Measurements from ENCODE around the gene OR10D3.

OR10D3 gene

DNA sequence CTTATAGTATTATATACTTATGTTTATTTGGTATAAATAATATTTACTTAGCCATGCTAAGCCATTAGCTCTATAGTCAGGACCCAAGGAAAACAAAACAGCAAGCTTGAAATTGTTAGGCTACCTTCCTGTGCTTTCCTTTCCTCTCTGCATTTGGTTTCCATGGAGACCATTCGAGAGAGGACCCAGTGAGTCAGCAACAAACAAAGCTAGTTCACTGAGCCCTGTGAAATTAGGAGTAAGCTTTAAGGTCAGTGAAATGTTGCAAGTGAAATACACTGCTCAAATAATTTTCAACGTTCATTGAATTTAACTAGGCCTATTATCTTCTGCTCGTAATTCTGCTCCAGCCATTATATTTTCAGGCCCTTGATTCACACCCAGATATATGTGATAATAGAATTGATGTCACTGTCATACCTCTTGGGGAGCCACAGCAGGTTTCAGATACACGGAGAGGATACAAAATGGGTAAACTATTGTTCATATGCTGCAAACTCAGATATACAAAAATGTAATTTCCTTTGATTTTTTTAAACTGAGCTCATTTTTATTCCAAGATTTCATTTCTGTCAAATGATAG, 9.1 kb upstream of the OR10D3 start:
- TF ChIP-seq, protein P1, sequence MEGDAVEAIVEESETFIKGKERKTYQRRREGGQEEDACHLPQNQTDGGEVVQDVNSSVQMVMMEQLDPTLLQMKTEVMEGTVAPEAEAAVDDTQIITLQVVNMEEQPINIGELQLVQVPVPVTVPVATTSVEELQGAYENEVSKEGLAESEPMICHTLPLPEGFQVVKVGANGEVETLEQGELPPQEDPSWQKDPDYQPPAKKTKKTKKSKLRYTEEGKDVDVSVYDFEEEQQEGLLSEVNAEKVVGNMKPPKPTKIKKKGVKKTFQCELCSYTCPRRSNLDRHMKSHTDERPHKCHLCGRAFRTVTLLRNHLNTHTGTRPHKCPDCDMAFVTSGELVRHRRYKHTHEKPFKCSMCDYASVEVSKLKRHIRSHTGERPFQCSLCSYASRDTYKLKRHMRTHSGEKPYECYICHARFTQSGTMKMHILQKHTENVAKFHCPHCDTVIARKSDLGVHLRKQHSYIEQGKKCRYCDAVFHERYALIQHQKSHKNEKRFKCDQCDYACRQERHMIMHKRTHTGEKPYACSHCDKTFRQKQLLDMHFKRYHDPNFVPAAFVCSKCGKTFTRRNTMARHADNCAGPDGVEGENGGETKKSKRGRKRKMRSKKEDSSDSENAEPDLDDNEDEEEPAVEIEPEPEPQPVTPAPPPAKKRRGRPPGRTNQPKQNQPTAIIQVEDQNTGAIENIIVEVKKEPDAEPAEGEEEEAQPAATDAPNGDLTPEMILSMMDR (IDR thresholded peaks at IDR 0.05; ENCODE audit: low read depth, low read length), result no peak
- peak; percentile 53 for DNase-seq (ENCODE audit: extremely low read depth, low read depth)

DNA sequence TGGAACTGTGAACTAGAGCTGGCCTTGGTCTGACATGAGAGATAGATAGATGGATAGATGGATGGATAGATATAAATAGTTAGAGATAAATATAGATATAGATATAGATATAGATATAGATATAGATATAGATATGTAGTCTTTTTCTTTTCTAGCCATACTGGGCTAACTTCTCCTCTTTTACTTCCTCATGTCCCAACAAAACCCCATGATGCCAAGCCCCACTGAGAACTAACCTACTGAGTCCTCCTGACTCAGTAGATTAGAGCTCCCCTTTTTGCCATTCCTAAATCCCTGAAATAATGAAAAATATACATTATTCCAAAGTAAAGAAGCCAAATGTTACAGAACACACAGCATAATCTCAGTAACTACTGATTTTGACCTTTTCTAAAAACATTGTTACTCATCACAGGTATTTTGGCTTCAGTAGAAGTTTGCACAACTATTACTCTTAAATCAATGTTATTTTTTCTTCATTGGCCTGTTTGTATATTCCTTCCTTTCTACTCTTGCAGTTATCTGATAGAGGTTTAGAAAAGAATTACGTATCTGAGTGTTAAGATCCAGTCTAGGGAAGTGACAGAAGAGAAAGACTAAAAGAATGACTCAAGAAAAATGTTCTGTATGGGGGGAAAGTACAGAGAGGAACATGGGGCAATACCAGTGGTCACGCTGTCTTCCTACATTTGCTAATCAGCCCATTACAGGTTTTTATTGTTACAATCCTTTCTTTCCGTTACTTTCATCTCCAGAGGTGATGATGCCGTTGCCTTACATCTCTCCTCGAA, 6.0 kb upstream of the OR10D3 start:
- DNase-seq (ENCODE audit: extremely low read depth, low read depth), result no peak
- TF ChIP-seq, protein P1 (IDR thresholded peaks at IDR 0.05; ENCODE audit: low read depth, low read length), result no peak

DNA sequence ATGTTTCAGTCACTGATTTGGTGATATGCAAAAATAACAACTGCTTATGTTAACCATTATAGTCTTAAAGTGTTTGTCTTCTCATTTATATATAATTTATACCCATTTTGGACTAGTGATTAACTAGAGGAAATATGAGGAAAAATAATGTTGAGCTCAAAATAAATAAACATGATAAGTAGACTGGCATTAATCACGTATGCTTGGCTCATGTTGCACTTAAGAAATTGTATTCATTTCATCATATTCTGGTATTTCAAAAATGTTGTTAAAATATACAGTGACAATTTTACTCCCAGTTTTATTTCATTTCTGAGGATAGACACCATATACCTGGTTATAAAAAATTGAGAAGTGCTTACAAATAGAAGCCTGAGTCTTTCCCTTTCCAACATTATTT, 3.8 kb upstream of the OR10D3 start:
- no peak for DNase-seq (ENCODE audit: extremely low read depth, low read depth)
- TF ChIP-seq, protein P1 (IDR thresholded peaks at IDR 0.05; ENCODE audit: low read depth, low read length), result no peak

DNA sequence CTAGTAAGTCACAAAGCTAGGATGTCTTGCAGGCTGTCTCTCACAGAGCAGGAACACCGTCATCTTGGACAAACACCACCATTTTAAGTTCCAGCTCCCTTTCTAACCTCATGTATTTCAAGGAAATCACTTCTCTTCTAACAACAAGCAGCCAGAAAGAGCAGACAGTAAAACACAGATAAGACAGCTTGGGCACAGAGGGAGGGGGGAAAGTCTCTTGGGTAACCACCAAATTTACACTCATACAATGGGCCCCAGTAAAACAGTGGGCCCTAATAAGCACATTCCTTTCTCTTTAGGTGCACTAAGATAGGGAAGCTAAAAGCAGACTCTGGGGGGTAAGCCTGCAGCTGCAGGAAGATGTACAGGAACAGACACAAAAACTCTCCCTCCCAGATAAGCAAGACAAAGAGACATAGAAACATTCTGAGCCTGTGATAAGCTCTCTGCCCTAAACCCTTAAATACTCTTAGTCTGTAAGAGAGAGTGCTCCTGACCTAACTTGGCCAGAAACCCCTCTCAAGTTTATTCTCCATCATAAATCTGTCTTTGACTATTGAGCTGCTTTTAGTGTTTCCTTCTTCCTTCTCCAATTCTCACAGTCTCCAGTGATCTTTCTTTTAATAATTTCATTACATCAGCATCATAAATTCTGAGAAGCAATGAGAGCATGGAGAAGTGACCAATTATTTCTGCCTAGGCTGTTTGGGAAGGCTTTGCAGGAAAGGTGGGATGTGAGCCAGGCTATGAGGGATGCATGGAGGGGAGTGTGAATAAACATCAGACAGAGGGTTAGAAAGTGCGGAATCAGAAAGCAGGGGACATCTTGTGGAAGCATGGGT, 7.4 kb downstream of the OR10D3 start:
- TF ChIP-seq, protein P1 (IDR thresholded peaks at IDR 0.05; ENCODE audit: low read depth, low read length), result no peak

DNA sequence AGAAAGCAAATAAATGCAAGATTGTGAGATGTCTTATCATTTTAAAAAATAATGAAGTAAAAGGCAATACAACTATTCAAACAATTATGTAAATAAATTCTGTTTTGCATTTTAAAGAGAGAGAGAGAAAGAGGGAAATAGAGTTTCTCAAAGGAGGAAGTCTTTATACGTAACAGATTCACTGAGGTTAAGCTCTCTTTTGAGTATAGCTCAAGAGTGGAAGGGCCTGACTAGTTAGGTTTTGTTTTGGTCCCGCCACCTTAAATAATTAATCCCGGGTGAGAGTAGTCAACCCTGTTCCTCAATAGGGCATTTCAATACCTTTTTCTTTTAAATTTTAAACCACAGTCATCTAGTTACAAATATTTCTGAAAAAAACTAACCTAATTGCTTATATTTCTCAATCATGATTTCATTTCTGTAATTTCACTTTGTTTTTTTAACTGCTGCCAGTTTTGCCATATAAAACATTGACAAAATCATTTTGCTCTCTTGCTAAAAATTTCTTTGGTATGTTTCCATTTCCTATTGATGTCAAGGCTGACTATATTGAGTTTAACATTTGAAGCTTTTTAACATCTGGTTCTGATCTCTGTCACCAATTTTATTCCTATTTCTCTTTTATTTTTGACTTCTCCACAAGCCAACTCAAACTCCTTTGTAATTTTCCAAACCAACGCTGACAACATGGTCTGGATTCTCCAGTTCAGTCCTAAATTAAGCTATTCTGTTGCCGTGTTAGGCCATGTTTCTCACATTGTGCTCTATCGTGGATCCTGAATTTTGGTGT, 10.3 kb downstream of the OR10D3 start:
- peak; percentile 11 for DNase-seq (ENCODE audit: extremely low read depth, low read depth)
- TF ChIP-seq, protein P1 (IDR thresholded peaks at IDR 0.05; ENCODE audit: low read depth, low read length), result no peak

More for the DNA sequence above, 7.4 kb downstream of the OR10D3 start:
- DNase-seq (ENCODE audit: extremely low read depth, low read depth), result no peak

DNA sequence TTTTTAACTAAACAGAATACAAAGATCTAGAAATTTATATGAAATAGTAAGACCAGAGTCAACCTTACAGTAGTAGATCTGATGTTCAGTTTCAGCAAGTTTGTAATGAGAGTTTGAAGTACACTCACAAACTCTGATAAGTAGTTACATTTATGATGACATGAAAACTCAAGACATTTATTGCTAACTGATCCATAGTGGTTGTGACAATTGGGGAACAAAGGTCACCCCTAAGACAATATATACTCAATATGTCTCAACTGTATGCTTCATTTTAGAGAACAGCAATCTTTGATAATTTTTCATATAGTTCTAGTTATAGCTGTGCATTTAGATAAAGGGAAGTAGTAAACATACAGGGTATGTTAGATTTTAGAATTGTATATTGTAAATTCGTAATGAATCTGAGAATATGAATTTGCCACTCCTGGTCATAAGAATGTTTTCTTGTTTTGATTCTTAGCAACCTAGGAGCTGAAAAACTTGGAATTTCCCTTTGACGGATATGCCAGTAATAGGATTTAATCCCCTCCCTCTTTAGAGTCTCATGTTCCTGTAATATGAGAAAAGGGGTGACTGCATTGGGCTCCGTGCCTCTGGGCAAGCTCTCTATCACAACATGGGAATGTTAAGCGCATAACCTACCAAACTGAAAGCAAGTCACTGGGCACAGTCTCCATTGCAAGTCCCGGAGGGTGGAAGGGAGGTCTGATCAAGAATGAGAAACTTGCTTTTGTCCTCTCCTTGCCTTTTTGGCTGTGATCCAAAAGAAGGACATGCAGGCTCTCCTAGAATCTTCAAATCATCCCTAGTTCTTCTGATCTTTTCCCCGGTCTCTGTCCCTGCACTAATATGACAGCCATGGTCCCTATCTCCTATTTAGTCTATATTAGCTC, 11.4 kb downstream of the OR10D3 start:
- TF ChIP-seq, protein P1 (IDR thresholded peaks at IDR 0.05; ENCODE audit: low read depth, low read length), result no peak
- DNase-seq (ENCODE audit: extremely low read depth, low read depth), result no peak

Data from AG09319 (cell line).